HuH-7 (cell line): ENCODE data around the gene LCLAT1.
"Not testable (repeated sequence)": the region's sequence is repeated elsewhere in the genome, so short reads cannot be mapped to it uniquely, and the experiment has no call there.

Source experiments
- DNase-seq: peaks from one replicate; pipeline ENCODE4 v3.0.0; 2011; ENCODE audit warnings: low spot score

Gene LCLAT1

GRCh38 chr2:30601375-30601774 is 154.3 kb downstream of the LCLAT1 start:
- DNase-seq, result no peak

- DNase-seq, result no peak
Observed at GRCh38 chr2:30605197-30605596, 158.2 kb downstream of the LCLAT1 start.

GRCh38 chr2:30608643-30609042 is 161.6 kb downstream of the LCLAT1 start:
- no peak for DNase-seq

- DNase-seq, result no peak
Observed at GRCh38 chr2:30611583-30611982, 164.5 kb downstream of the LCLAT1 start.

GRCh38 chr2:30612371-30612770 is 165.3 kb downstream of the LCLAT1 start:
- no peak for DNase-seq

- no peak for DNase-seq
Observed at GRCh38 chr2:30613001-30613400, 166.0 kb downstream of the LCLAT1 start.

- not testable (repeated sequence) for DNase-seq
Observed at GRCh38 chr2:30614227-30614626, 167.2 kb downstream of the LCLAT1 start.

- no peak for DNase-seq
Observed at GRCh38 chr2:30615926-30616325, 168.9 kb downstream of the LCLAT1 start.

GRCh38 chr2:30620102-30620501 is 173.1 kb downstream of the LCLAT1 start:
- no peak for DNase-seq

GRCh38 chr2:30621836-30622235 is 174.8 kb downstream of the LCLAT1 start:
- DNase-seq, result no peak

- DNase-seq, result no peak
Observed at GRCh38 chr2:30622452-30622851, 175.4 kb downstream of the LCLAT1 start.

- DNase-seq, result no peak
Observed at GRCh38 chr2:30625276-30625675, 178.2 kb downstream of the LCLAT1 start.

- no peak for DNase-seq
Observed at GRCh38 chr2:30625701-30626100, 178.7 kb downstream of the LCLAT1 start.

- DNase-seq, result no peak
Observed at GRCh38 chr2:30626397-30626796, 179.4 kb downstream of the LCLAT1 start.

- DNase-seq, result no peak
Observed at GRCh38 chr2:30627151-30627550, 180.1 kb downstream of the LCLAT1 start.

GRCh38 chr2:30628341-30628740 is 181.3 kb downstream of the LCLAT1 start:
- no peak for DNase-seq

- no peak for DNase-seq
Observed at GRCh38 chr2:30629866-30630265, 182.8 kb downstream of the LCLAT1 start.

GRCh38 chr2:30631051-30631671 is 184.1 kb downstream of the LCLAT1 start:
- no peak for DNase-seq

- no peak for DNase-seq
Observed at GRCh38 chr2:30633039-30633438, 186.0 kb downstream of the LCLAT1 start.

GRCh38 chr2:30636311-30636710 is 189.3 kb downstream of the LCLAT1 start:
- DNase-seq, result no peak

GRCh38 chr2:30639836-30640235 is 192.8 kb downstream of the LCLAT1 start:
- DNase-seq, result no peak

GRCh38 chr2:30641765-30642345 is 194.8 kb downstream of the LCLAT1 start:
- DNase-seq, result no peak

- not testable (repeated sequence) for DNase-seq
Observed at GRCh38 chr2:30643013-30643412, 196.0 kb downstream of the LCLAT1 start.

GRCh38 chr2:30643674-30644073 is 196.6 kb downstream of the LCLAT1 start:
- no peak for DNase-seq
